ENCODE results near the gene DMRTA1.

The DMRTA1 gene
- long read RNA-seq = 0 reads

GRCh38 chr9:22446589-22446949, at the start of gene DMRTA1:
Gene DMRTA1 (plus strand): TSS chr9:22446824. CDS start chr9:22447066, 242 bp downstream.
- DNase-seq (ENCODE audit: low read depth in 1 of 2, low spot score in 1 of 2) = peak in 1 of 2 experiments; percentile 1
- no peak for TF ChIP-seq REST (IDR thresholded peaks at IDR 0.05; ENCODE audit: insufficient replicate concordance, low read depth)
- no peak for TF ChIP-seq GABPA (IDR thresholded peaks at IDR 0.05; ENCODE audit: low read depth)
- no peak for TF ChIP-seq SPI1 (IDR thresholded peaks at IDR 0.05; ENCODE audit: borderline replicate concordance, low read depth)
- no peak for TF ChIP-seq CTCF (IDR thresholded peaks at IDR 0.05; ENCODE audit: insufficient read depth, low read length)
- no peak for TF ChIP-seq POLR2AphosphoS5 (IDR thresholded peaks at IDR 0.05; ENCODE audit: low read depth)
- H3K27me3 ChIP-seq (ENCODE audit: insufficient read depth, poor library complexity, severe bottlenecking) = peaks cover 7% of the 10 kb centered on the region
- no peak within 1 kb of the TSS for H3K27ac ChIP-seq (replicated peaks)
- peak within 1 kb of the TSS; percentile 24 for H3K4me3 ChIP-seq (replicated peaks; ENCODE audit: insufficient read depth, low read length)

GRCh38 chr9:22401671-22402070, 45.0 kb upstream of the DMRTA1 start:
- no peaks in the 10 kb centered on the region for H3K27me3 ChIP-seq (ENCODE audit: insufficient read depth, poor library complexity, severe bottlenecking)
- no peak for TF ChIP-seq CTCF (IDR thresholded peaks at IDR 0.05; ENCODE audit: insufficient read depth, low read length)
- TF ChIP-seq GABPA (IDR thresholded peaks at IDR 0.05; ENCODE audit: low read depth) = no peak
- no peak for TF ChIP-seq REST (IDR thresholded peaks at IDR 0.05; ENCODE audit: insufficient replicate concordance, low read depth)
- TF ChIP-seq POLR2AphosphoS5 (IDR thresholded peaks at IDR 0.05; ENCODE audit: low read depth) = no peak
- TF ChIP-seq SPI1 (IDR thresholded peaks at IDR 0.05; ENCODE audit: borderline replicate concordance, low read depth) = no peak
- no peak overlapping the region for H3K4me3 ChIP-seq (replicated peaks; ENCODE audit: insufficient read depth, low read length)
- DNase-seq (ENCODE audit: low read depth in 1 of 2, low spot score in 1 of 2) = no peak
- H3K27ac ChIP-seq (replicated peaks) = no peak overlapping the region

- TF ChIP-seq REST (IDR thresholded peaks at IDR 0.05; ENCODE audit: insufficient replicate concordance, low read depth) = no peak
- TF ChIP-seq GABPA (IDR thresholded peaks at IDR 0.05; ENCODE audit: low read depth) = no peak
- no peak for TF ChIP-seq SPI1 (IDR thresholded peaks at IDR 0.05; ENCODE audit: borderline replicate concordance, low read depth)
- no peak for TF ChIP-seq POLR2AphosphoS5 (IDR thresholded peaks at IDR 0.05; ENCODE audit: low read depth)
- TF ChIP-seq CTCF (IDR thresholded peaks at IDR 0.05; ENCODE audit: insufficient read depth, low read length) = no peak
- Histone ChIP-seq H3K4me3 (replicated peaks; ENCODE audit: insufficient read depth, low read length) (no peak overlapping the region), H3K27me3 (ENCODE audit: insufficient read depth, poor library complexity, severe bottlenecking) (no peaks in the 10 kb centered on the region), H3K27ac (replicated peaks) (no peak overlapping the region)
- no peak for DNase-seq (ENCODE audit: low read depth in 1 of 2, low spot score in 1 of 2)
These were observed 40.6 kb upstream of the DMRTA1 start for GRCh38 chr9:22405869-22406659.

All from HL-60 (cell line).